Measurements from ENCODE around the gene WDR36. TPM values are rescaled to one million over a fixed set of nuclear protein-coding genes. Genes with fewer than 3 reads are reported as not detected.
A peak's percentile ranks its signal among the peaks of the same experiment; 100 is the strongest.

The WDR36 gene
- total RNA-seq, 1 experiment from 2014 or later, result 17.7 TPM

GRCh38 chr5:111060169-111060568, 32.0 kb upstream of the WDR36 start:
- Histone ChIP-seq H3K79me2 (ENCODE audit: low read depth) (no peaks in the 10 kb centered on the region), H3K27ac (no peak overlapping the region), H3K4me3 (no peak overlapping the region), H3K4me2 (no peak overlapping the region), H3K4me1 (replicated peaks; ENCODE audit: insufficient read depth) (peaks cover 11% of the 10 kb centered on the region; the same call in 1 of the 2 replicates), H3K9me2 (ENCODE audit: insufficient read depth) (no peaks in the 10 kb centered on the region), H3K27me3 (ENCODE audit: insufficient read depth, low read depth) (no peaks in the 10 kb centered on the region), H3K9me3 (ENCODE audit: insufficient read depth, low read depth) (no peaks in the 10 kb centered on the region), H4K20me1 (ENCODE audit: insufficient read depth) (no peaks in the 10 kb centered on the region), H3K36me3 (ENCODE audit: low read depth) (no peaks in the 10 kb centered on the region), H2AFZ (no peak overlapping the region), H3F3A (ENCODE audit: insufficient read depth, low read depth) (0 out of 2 replicates have a peak, but pooled peaks cover 6% of the 10 kb centered on the region)
- no peak for DNase-seq
- POLR2A ChIA-PET (ENCODE audit: unreplicated experiment), result no interaction called here
- intact Hi-C loops (cut with micrococcal nuclease; ENCODE audit: unreplicated experiment), result no loop called here
- CTCF ChIA-PET, result no interaction called here
- TF ChIP-seq CTCF (conservative IDR thresholded peaks at IDR 0.05), result no peak
- BruUV-seq (replicated peaks), result no TSS peak

- CTCF ChIA-PET, result no interaction called here
- intact Hi-C loops (cut with micrococcal nuclease; ENCODE audit: unreplicated experiment), result no loop called here
- no peak overlapping the region for H3K27ac ChIP-seq
- peaks cover 11% of the 10 kb centered on the region; the same call in 1 of the 2 replicates for H3K4me1 ChIP-seq (replicated peaks; ENCODE audit: insufficient read depth)
- TF ChIP-seq EZH2 (IDR thresholded peaks at IDR 0.05; ENCODE audit: low read depth) (no peak), CTCF (conservative IDR thresholded peaks at IDR 0.05) (no peak)
- no peak overlapping the region for H2AFZ ChIP-seq
- no peaks in the 10 kb centered on the region for H3K36me3 ChIP-seq (ENCODE audit: low read depth)
- no peaks in the 10 kb centered on the region for H3K9me2 ChIP-seq (ENCODE audit: insufficient read depth)
- H3K27me3 ChIP-seq (ENCODE audit: insufficient read depth, low read depth), result no peaks in the 10 kb centered on the region
- DNase-seq, result no peak
- no peak overlapping the region for H3K4me3 ChIP-seq
- H3F3A ChIP-seq (ENCODE audit: insufficient read depth, low read depth), result 0 out of 2 replicates have a peak, but pooled peaks cover 6% of the 10 kb centered on the region
- no peaks in the 10 kb centered on the region for H3K79me2 ChIP-seq (ENCODE audit: low read depth)
- POLR2A ChIA-PET (ENCODE audit: unreplicated experiment), result no interaction called here
- BruUV-seq (replicated peaks), result no TSS peak
- H3K4me2 ChIP-seq, result no peak overlapping the region
- H4K20me1 ChIP-seq (ENCODE audit: insufficient read depth), result no peaks in the 10 kb centered on the region
- H3K9me3 ChIP-seq (ENCODE audit: insufficient read depth, low read depth), result no peaks in the 10 kb centered on the region
These were observed 30.5 kb upstream of the WDR36 start for GRCh38 chr5:111061618-111062017.

GRCh38 chr5:111063709-111064322, 28.3 kb upstream of the WDR36 start:
- Histone ChIP-seq H3K9me2 (ENCODE audit: insufficient read depth) (no peaks in the 10 kb centered on the region; the same call in 1 of the 2 replicates), H3F3A (ENCODE audit: insufficient read depth, low read depth) (0 out of 2 replicates have a peak, but pooled peaks cover 6% of the 10 kb centered on the region), H3K79me2 (ENCODE audit: low read depth) (no peaks in the 10 kb centered on the region), H4K20me1 (ENCODE audit: insufficient read depth) (no peaks in the 10 kb centered on the region), H3K36me3 (ENCODE audit: low read depth) (no peaks in the 10 kb centered on the region), H3K27me3 (ENCODE audit: insufficient read depth, low read depth) (no peaks in the 10 kb centered on the region), H3K4me1 (replicated peaks; ENCODE audit: insufficient read depth) (peaks cover 11% of the 10 kb centered on the region; the same call in 1 of the 2 replicates), H3K4me3 (no peak overlapping the region), H3K4me2 (no peak overlapping the region), H2AFZ (no peak overlapping the region), H3K27ac (no peak overlapping the region), H3K9me3 (ENCODE audit: insufficient read depth, low read depth) (no peaks in the 10 kb centered on the region)
- BruUV-seq (replicated peaks), result no TSS peak
- intact Hi-C loops (cut with micrococcal nuclease; ENCODE audit: unreplicated experiment), result no loop called here
- ChIA-PET CTCF (no interaction called here), POLR2A (ENCODE audit: unreplicated experiment) (no interaction called here)
- DNase-seq, result peak in 1 of 2 experiments; percentile 70
- no peak for TF ChIP-seq EZH2 (IDR thresholded peaks at IDR 0.05; ENCODE audit: low read depth)
- TF ChIP-seq CTCF (conservative IDR thresholded peaks at IDR 0.05), result peak; percentile 80

Data from PC-9 (cell line).